A673 (cell line): ENCODE data around the gene MAPK8IP3. TPM values are rescaled to one million over a fixed set of nuclear protein-coding genes. Genes with fewer than 3 reads are reported as not detected.
A peak's percentile ranks its signal among the peaks of the same experiment; 100 is the strongest.

ENCODE experiments used
- BruUV-seq: library from RNA; stranded (reverse); fragments of 400-500 nt; replicated peaks from 2 replicates; lab custom pipeline; 2021; lab: Mats Ljungman, UMichigan
- CTCF ChIA-PET: fragments of 300-600 bp; sonication (Branson Sonifier 250); formaldehyde crosslinking; loops from one replicate; lab custom pipeline; 2022; ENCODE audit warnings: antibody characterized with exemption; lab: Charles Lee
- POLR2A ChIA-PET: fragments of 300-600 bp; sonication (Branson Sonifier 250); formaldehyde crosslinking; loops from one replicate; lab custom pipeline; 2022; ENCODE audit warnings: antibody characterized with exemption; ENCODE audit not compliant: low non-redundant PET; lab: Charles Lee
- DNase-seq: peaks from one replicate; pipeline ENCODE4 v3.0.0-alpha.2; 2015; ENCODE audit warnings: low spot score
- H3K27ac ChIP-seq: fragments of 200-600 bp; sonication (generic); 2 replicates; pipeline ENCODE4 v1.5.1; 2016; ENCODE audit warnings: mixed run types, low read depth, mild to moderate bottlenecking, mixed read lengths, antibody characterized with exemption, low read length; ENCODE audit not compliant: poor library complexity, severe bottlenecking
- H3K27me3 ChIP-seq: fragments of 200-600 bp; sonication (generic); replicated peaks from 2 replicates; pipeline ENCODE4 v1.6.1; 2017; ENCODE audit warnings: mixed run types, low read depth, mild to moderate bottlenecking, mixed read lengths, antibody characterized with exemption, low read length; ENCODE audit not compliant: insufficient read depth, poor library complexity
- H3K36me3 ChIP-seq: fragments of 200-600 bp; sonication (generic); 2 replicates; pipeline ENCODE4 v1.6.1; 2016; ENCODE audit warnings: mixed run types, mild to moderate bottlenecking, mixed read lengths, antibody characterized with exemption, low read length; ENCODE audit not compliant: insufficient read depth, poor library complexity, severe bottlenecking
- H3K4me1 ChIP-seq: fragments of 200-600 bp; sonication (generic); 2 replicates; pipeline ENCODE4 v1.6.1; 2017; ENCODE audit warnings: mixed run types, mild to moderate bottlenecking, mixed read lengths, antibody characterized with exemption, low read length; ENCODE audit not compliant: insufficient read depth, poor library complexity, severe bottlenecking
- H3K4me3 ChIP-seq: fragments of 200-600 bp; sonication (generic); 2 replicates; pipeline ENCODE4 v1.5.1; 2016; ENCODE audit warnings: low read depth, mixed run types, mild to moderate bottlenecking, mixed read lengths, low read length; ENCODE audit not compliant: poor library complexity, severe bottlenecking
- H3K9me3 ChIP-seq: fragments of 200-600 bp; sonication (generic); 2 replicates; pipeline ENCODE4 v1.6.1; 2016; ENCODE audit warnings: mixed run types, low read depth, mild to moderate bottlenecking, mixed read lengths, antibody characterized with exemption, low read length; ENCODE audit not compliant: poor library complexity, severe bottlenecking
- EZH2 ChIP-seq: fragments of 200-600 bp; sonication (generic); IDR thresholded peaks from 2 replicates; pipeline ENCODE4 v1.6.1; 2017; ENCODE audit warnings: borderline replicate concordance, low read depth, mild to moderate bottlenecking, mixed read lengths, antibody characterized with exemption, low read length; ENCODE audit not compliant: poor library complexity, severe bottlenecking
- intact Hi-C: fragments of 100-400 bp; cut with micrococcal nuclease; formaldehyde crosslinking; loops from one replicate; pipeline ENCODE4 v1.10.0; 2022; ENCODE audit not compliant: unreplicated experiment
- total RNA-seq: library from RNA; stranded (reverse); gene quantifications from 2 replicates; pipeline ENCODE4 v1.2.3, GENCODE V29; 2021
- TF ChIP-seq, protein P1 (sequence below): fragments of 300-800, 200-600 bp; sonication (generic); conservative IDR thresholded peaks from 2 replicates; pipeline ENCODE4 v1.5.1; 2017; ENCODE audit warnings: low read depth, mild to moderate bottlenecking, antibody characterized with exemption, low read length, moderate library complexity, mixed read lengths

The MAPK8IP3 gene
- total RNA-seq, 1 experiment from 2014 or later: 69.2 TPM

- CTCF ChIA-PET: no interaction called here
- H3K4me1 ChIP-seq: peaks cover 9% of the 10 kb centered on the region
- no peaks in the 10 kb centered on the region for H3K9me3 ChIP-seq
- intact Hi-C loops: no loop called here
- H3K27ac ChIP-seq: no peak overlapping the region
- no peak for DNase-seq
- POLR2A ChIA-PET: no interaction called here
- TF ChIP-seq, protein P1, sequence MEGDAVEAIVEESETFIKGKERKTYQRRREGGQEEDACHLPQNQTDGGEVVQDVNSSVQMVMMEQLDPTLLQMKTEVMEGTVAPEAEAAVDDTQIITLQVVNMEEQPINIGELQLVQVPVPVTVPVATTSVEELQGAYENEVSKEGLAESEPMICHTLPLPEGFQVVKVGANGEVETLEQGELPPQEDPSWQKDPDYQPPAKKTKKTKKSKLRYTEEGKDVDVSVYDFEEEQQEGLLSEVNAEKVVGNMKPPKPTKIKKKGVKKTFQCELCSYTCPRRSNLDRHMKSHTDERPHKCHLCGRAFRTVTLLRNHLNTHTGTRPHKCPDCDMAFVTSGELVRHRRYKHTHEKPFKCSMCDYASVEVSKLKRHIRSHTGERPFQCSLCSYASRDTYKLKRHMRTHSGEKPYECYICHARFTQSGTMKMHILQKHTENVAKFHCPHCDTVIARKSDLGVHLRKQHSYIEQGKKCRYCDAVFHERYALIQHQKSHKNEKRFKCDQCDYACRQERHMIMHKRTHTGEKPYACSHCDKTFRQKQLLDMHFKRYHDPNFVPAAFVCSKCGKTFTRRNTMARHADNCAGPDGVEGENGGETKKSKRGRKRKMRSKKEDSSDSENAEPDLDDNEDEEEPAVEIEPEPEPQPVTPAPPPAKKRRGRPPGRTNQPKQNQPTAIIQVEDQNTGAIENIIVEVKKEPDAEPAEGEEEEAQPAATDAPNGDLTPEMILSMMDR: no peak
- no peak for TF ChIP-seq EZH2
- H3K36me3 ChIP-seq: no peaks in the 10 kb centered on the region
- no peaks in the 10 kb centered on the region for H3K27me3 ChIP-seq
- BruUV-seq: no TSS peak
- no peak overlapping the region for H3K4me3 ChIP-seq
These were observed 104.5 kb downstream of the MAPK8IP3 start for GRCh38 chr16:1810536-1810935.

DNA sequence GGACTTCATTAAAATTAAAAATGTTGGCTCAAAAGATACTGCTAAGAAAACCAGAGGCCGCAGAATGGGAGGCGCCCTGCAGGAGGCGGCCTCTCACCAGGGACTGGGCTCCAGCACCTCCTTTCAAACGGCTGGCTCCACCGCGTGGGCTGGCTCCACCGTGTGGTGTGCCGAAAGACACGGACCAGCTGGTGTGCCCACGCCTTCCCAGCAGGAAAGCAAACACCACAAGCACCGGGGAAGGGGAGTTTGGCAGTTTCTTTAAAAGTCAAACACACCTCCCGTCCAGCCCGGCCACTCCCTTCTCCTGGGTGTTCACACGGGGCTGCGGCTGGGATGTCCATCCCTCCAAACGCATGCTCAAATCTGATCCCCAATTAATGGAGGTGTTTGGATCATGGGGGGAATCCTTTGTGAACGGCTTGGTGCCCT, 106.8 kb downstream of the MAPK8IP3 start:
- intact Hi-C loops: no loop called here
- Histone ChIP-seq H3K36me3 (no peaks in the 10 kb centered on the region), H3K9me3 (no peaks in the 10 kb centered on the region), H3K27me3 (no peaks in the 10 kb centered on the region), H3K4me1 (peaks cover 9% of the 10 kb centered on the region), H3K4me3 (no peak overlapping the region), H3K27ac (no peak overlapping the region)
- DNase-seq: peak; percentile 92
- CTCF ChIA-PET: interaction anchor here (0.6 kb wide), 1 partner anchor 41 kb away, joined by 3 read pairs; no protein-coding TSS in a partner anchor
- POLR2A ChIA-PET: no interaction called here
- BruUV-seq: no TSS peak
- no peak for TF ChIP-seq EZH2
- TF ChIP-seq, protein P1: peak; percentile 85

DNA sequence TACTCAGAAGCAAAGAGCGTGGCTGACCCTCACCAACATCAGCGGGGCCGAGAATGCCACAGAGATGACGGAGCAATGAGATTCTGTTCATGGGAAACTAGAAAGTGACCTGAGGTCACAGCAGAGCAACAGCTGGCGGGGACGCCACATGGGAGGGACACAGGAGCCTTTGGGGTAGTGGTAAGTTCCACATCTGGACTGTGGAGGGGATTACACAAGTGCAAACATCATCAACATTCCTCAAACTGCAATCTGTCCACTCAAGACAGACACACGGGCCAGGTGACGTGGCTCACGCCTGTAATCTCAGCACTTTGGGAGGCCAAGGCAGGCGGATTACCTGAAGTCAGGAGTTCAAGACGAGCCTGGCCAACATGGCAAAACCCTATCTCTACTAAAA, 109.5 kb downstream of the MAPK8IP3 start:
- no peak for DNase-seq
- Histone ChIP-seq H3K4me3 (no peak overlapping the region), H3K27ac (no peak overlapping the region), H3K27me3 (no peaks in the 10 kb centered on the region), H3K4me1 (peaks cover 9% of the 10 kb centered on the region), H3K9me3 (no peaks in the 10 kb centered on the region), H3K36me3 (no peaks in the 10 kb centered on the region)
- TF ChIP-seq, protein P1: no peak
- no peak for TF ChIP-seq EZH2
- POLR2A ChIA-PET: no interaction called here
- CTCF ChIA-PET: no interaction called here
- intact Hi-C loops: no loop called here
- BruUV-seq: no TSS peak
